ENCODE measurements around the gene CHD5. TPM values are rescaled to one million over a fixed set of nuclear protein-coding genes. Genes with fewer than 3 reads are reported as not detected.

CHD5 gene
- total RNA-seq, 2 experiments from 2014 or later = 0.25 to 0.76 TPM

DNA sequence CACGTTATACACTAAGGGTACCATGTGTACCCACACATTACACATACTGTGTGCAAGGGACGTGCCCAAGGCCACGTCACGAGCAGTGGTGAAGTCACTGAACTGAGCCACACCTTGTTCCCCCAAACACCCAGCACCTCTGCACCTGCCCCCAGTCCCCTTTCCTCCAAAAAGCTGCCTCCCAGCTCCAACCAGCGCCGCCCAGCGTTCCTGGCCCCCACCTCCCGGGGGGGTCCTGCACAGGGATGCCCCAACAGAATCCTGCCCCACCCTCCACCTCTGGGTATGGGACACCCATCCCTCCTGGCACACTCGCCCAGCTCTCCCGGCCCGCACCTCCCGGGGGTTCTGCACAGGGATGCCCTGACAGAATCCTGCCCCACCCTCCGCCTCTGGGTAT is 54.1 kb downstream of the CHD5 start:
- Mint-ChIP-seq H3K27me3 (peaks cover 3% of the 10 kb centered on the region), H3K4me3 (no peak overlapping the region), H3K9me3 (ENCODE audit: low read depth) (no peaks in the 10 kb centered on the region), H3K4me1 (peaks cover 5% of the 10 kb centered on the region), H3K36me3 (ENCODE audit: low read depth) (no peaks in the 10 kb centered on the region), H3K27ac (no peak overlapping the region)
- ATAC-seq = no peak
- no peak for DNase-seq
- ChIA-PET POLR2A (no interaction called here), CTCF (no interaction called here)
- intact Hi-C loops (cut with DNase I, micrococcal nuclease) = no loop called here

DNA sequence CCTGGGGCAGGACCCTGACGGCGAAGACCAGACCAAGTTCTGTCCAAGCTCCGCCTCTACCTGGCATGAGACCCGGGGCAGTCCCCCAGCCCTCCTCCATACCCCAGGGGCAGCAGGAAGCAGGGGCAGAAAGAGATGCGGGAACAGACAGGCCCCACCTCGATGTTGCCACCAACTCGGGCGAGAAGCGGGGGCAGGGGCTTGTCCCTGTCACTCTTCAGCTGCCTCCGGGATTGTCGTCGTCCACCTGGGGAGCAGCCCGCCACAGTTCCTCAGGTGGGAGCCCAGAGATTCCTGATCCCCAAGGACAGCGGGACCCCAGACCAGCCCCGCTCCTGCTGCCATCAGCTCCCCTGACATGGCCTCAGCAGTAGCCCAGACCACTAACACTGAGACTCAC is 54.8 kb downstream of the CHD5 start:
- H3K4me1 Mint-ChIP-seq = peaks cover 5% of the 10 kb centered on the region
- DNase-seq (no peak), ATAC-seq (no peak)
- H3K4me3 Mint-ChIP-seq = no peak overlapping the region
- no peak overlapping the region for H3K27ac Mint-ChIP-seq
- H3K27me3 Mint-ChIP-seq = peaks cover 3% of the 10 kb centered on the region
- CTCF ChIA-PET = no interaction called here
- no peaks in the 10 kb centered on the region for H3K9me3 Mint-ChIP-seq (ENCODE audit: low read depth)
- intact Hi-C loops (cut with DNase I, micrococcal nuclease) = no loop called here
- POLR2A ChIA-PET = no interaction called here
- no peaks in the 10 kb centered on the region for H3K36me3 Mint-ChIP-seq (ENCODE audit: low read depth)

DNA sequence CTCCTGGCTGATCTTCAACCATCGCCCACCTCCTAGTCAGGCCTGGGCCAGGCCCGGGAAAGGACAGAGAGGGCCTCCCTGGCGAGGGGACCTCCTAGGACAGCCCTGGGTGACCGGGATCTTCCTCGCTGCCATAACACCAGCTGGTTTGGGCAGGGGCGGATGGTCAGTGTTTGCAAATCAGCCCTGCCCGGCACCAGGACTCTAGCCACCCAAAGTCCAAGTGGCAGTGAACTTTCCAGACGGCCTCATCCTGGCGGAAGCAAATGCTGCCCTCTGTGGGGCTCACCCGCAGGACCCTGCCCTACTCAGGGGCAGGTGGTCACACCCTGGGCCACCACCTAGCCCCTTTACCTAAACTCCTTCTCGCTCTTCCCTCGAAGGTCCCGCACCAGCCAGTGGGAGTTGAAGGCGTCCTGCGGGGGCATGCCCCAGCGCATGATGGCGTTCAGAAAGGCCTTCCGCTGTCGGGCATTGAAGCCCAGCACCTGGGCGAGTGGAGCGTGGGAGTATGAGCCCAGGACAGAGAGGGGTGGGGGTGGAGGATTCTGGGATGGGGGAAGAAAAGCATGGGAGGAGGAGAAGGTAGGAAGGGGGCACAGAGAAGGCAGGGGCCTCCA is 55.3 kb downstream of the CHD5 start:
- H3K4me3 Mint-ChIP-seq = no peak overlapping the region
- no peak for ATAC-seq
- peaks cover 5% of the 10 kb centered on the region for H3K4me1 Mint-ChIP-seq
- H3K9me3 Mint-ChIP-seq (ENCODE audit: low read depth) = no peaks in the 10 kb centered on the region
- H3K36me3 Mint-ChIP-seq (ENCODE audit: low read depth) = no peaks in the 10 kb centered on the region
- H3K27me3 Mint-ChIP-seq = peaks cover 3% of the 10 kb centered on the region
- H3K27ac Mint-ChIP-seq = no peak overlapping the region
- POLR2A ChIA-PET = no interaction called here
- DNase-seq = no peak
- CTCF ChIA-PET = no interaction called here
- intact Hi-C loops (cut with DNase I, micrococcal nuclease) = no loop called here

DNA sequence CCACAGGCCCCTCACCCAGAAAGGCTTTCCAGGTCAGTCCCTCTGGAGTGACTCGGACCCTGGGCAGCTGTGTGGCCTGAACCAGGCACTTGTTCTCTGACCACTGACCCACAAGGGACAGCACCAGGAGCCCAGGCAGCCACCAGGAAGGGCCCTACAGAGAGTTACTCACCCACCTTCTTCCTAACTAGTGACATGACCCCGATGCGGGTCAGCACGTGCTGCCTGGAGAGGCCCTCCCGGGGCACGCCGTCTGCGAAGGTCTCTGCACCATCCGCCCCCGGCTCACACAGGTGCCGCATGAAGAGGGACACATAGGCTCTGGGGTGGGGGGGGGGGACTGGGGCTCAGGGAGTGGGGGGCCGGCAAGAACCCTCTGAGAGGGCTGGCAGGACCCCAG is 55.8 kb downstream of the CHD5 start:
- Mint-ChIP-seq H3K9me3 (ENCODE audit: low read depth) (no peaks in the 10 kb centered on the region), H3K36me3 (ENCODE audit: low read depth) (no peaks in the 10 kb centered on the region), H3K27me3 (peaks cover 3% of the 10 kb centered on the region), H3K27ac (no peak overlapping the region), H3K4me3 (no peak overlapping the region), H3K4me1 (peaks cover 5% of the 10 kb centered on the region)
- intact Hi-C loops (cut with DNase I, micrococcal nuclease) = no loop called here
- ChIA-PET POLR2A (no interaction called here), CTCF (no interaction called here)
- ATAC-seq (no peak), DNase-seq (no peak)

DNA sequence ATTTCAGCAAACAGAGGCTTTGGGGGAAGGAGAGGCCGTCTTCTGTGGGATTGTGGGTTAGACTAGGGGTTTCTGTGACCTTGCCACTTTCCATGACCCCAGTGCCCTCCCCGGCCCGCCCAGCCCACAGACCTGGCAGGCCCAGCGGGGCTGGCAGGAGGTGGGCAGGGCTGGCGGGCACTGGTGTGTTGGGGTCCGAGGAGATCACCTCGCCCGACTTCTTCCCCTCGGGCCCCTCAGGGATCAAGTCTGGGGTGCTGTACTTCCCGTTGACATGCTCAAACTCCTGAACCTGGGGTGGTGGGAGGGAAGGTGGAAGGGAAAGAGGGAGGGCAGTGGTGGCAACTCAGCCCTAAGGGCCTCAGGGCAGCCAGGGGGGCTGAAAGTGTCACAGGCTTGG is 56.3 kb downstream of the CHD5 start:
- Mint-ChIP-seq H3K4me1 (peaks cover 5% of the 10 kb centered on the region), H3K27me3 (peaks cover 3% of the 10 kb centered on the region), H3K9me3 (ENCODE audit: low read depth) (no peaks in the 10 kb centered on the region), H3K4me3 (no peak overlapping the region), H3K36me3 (ENCODE audit: low read depth) (no peaks in the 10 kb centered on the region), H3K27ac (no peak overlapping the region)
- CTCF ChIA-PET = no interaction called here
- no peak for ATAC-seq
- no peak for DNase-seq
- intact Hi-C loops (cut with DNase I, micrococcal nuclease) = no loop called here
- POLR2A ChIA-PET = no interaction called here

DNA sequence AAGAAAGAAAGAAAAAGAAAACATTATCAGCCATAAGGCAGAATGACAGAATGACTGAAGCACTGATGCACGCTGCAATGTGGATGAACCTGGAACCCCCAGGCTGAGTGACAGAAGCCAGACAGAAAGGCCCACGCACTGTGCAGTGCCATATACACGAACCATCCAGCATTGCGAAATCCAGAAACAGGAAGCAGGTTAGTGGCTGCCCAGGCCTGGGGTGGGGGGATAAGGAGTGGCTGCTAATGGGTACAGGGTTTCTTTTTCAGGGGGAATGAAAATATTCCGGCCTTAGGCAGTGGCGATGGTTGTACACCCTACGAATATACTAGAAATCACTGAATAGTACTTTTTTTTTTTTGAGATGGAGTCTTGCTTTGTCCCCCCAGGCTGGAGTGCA is 57.0 kb downstream of the CHD5 start:
- DNase-seq (no peak), ATAC-seq (no peak)
- Mint-ChIP-seq H3K4me1 (peaks cover 5% of the 10 kb centered on the region), H3K4me3 (no peak overlapping the region), H3K36me3 (ENCODE audit: low read depth) (no peaks in the 10 kb centered on the region), H3K27ac (no peak overlapping the region), H3K9me3 (ENCODE audit: low read depth) (no peaks in the 10 kb centered on the region), H3K27me3 (peaks cover 3% of the 10 kb centered on the region)
- intact Hi-C loops (cut with DNase I, micrococcal nuclease) = no loop called here
- ChIA-PET POLR2A (no interaction called here), CTCF (no interaction called here)

DNA sequence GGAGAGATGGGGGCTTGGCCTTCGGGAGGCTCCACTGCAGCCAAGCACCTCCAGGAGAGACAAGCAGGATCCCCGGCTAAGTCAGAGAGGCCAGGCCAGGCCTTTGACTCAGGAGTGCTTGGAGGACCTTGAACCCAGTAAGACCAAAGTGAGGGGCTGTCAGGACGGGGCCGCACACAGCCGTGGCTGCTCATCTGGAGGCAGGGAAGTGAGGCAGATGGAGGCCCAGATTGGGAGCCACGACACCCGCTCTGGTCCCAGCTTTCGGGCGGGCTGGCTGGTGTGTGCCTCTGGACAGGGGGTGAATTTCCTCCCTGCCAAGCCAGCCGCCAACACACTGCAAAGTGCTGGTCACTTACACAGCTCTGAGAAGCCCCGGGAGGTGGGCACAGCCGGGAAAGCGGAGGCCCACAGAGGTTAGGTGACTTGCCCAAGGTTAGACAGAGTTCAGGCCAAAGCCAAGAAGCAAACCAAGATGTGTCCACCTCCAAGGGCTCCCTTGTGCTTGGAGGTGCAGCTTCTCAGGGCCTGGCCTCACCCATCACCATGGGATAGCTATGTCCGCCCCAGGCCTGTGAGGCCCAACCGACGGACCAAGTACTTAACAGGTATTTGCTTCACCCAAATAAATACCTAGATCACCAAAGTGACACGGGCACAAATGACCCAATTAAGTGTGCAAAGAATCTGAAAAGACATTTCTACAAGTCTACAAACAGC is 58.3 kb downstream of the CHD5 start:
- no peak for ATAC-seq
- CTCF ChIA-PET = no interaction called here
- Mint-ChIP-seq H3K36me3 (ENCODE audit: low read depth) (no peaks in the 10 kb centered on the region), H3K27ac (no peak overlapping the region), H3K4me3 (no peak overlapping the region), H3K4me1 (peaks cover 2% of the 10 kb centered on the region), H3K9me3 (ENCODE audit: low read depth) (peaks cover 7% of the 10 kb centered on the region), H3K27me3 (peaks cover 2% of the 10 kb centered on the region)
- POLR2A ChIA-PET = no interaction called here
- intact Hi-C loops (cut with DNase I, micrococcal nuclease) = no loop called here
- DNase-seq = no peak

DNA sequence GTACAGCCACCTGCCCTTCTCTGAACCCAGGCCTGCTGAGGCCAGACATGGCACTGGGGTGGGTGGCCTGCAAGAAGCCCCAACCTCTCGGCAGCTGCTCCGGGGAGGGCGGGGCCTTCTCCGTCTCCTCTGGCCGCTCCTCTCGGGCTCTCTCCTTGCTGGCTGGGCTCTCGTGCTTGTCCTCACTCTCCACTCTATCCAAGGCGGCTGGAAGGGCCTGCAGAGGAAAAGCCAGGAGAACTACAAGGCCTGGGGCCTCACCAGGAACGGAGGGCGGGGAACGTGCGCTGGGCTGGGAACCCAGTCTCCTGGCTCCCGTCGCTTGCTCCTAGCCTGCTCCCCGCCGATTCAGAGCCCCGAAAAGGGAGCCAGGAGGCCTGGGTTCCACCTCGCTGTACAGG is 59.1 kb downstream of the CHD5 start:
- Mint-ChIP-seq H3K27ac (no peak overlapping the region), H3K36me3 (ENCODE audit: low read depth) (no peaks in the 10 kb centered on the region), H3K9me3 (ENCODE audit: low read depth) (peaks cover 8% of the 10 kb centered on the region), H3K4me1 (no peaks in the 10 kb centered on the region), H3K4me3 (no peak overlapping the region), H3K27me3 (no peaks in the 10 kb centered on the region)
- ATAC-seq (no peak), DNase-seq (no peak)
- ChIA-PET POLR2A (no interaction called here), CTCF (interaction anchor here (0.7 kb wide), 1 partner anchor 20 kb away, joined by 3 read pairs; no protein-coding TSS in a partner anchor)
- intact Hi-C loops (cut with DNase I, micrococcal nuclease) = no loop called here

DNA sequence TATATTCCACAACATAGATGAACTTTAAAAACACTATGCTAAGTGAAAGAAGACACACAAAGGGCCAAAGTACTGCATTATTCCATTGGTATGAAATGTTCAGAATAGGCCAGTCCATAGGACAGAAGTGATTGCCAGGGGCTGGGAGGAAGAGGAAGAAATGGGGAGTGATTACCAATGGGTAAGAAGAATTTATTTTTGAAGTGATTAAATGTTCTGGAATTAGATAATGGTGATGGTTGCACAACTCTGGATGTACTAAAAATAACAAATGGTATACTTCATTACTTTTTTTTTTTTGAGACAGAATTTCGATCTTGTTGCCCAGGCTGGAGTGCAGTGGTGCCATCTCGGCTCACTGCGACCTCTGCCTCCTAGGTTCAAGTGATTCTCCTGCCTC is 61.7 kb downstream of the CHD5 start:
- Mint-ChIP-seq H3K4me1 (no peaks in the 10 kb centered on the region), H3K27me3 (no peaks in the 10 kb centered on the region), H3K27ac (no peak overlapping the region), H3K9me3 (ENCODE audit: low read depth) (peaks cover 8% of the 10 kb centered on the region), H3K36me3 (ENCODE audit: low read depth) (no peaks in the 10 kb centered on the region), H3K4me3 (no peak overlapping the region)
- intact Hi-C loops (cut with DNase I, micrococcal nuclease) = no loop called here
- CTCF ChIA-PET = interaction anchor here (1.4 kb wide), 1 partner anchor 23 kb away, joined by 3 read pairs; no protein-coding TSS in a partner anchor
- no peak for DNase-seq
- no peak for ATAC-seq
- POLR2A ChIA-PET = no interaction called here

DNA sequence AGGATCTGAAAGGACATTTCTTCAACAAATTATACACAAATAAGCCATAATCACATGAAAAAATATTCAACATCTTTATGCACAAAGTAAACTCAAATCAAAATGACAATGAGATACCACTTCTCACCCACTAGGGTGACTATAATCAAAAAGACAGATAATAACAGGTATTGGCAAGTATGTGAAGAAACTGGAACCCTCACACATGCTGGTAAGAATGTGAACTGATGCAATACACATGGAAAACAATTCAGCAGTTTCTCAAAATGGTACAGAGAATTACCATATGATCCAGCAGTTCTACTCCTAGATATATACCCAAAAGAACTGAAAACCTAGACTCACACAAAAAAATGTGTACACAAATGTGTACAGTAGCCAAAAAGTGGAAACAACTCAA is 62.5 kb downstream of the CHD5 start:
- Mint-ChIP-seq H3K36me3 (ENCODE audit: low read depth) (no peaks in the 10 kb centered on the region), H3K27ac (no peak overlapping the region), H3K9me3 (ENCODE audit: low read depth) (peaks cover 8% of the 10 kb centered on the region), H3K4me3 (no peak overlapping the region), H3K4me1 (no peaks in the 10 kb centered on the region), H3K27me3 (no peaks in the 10 kb centered on the region)
- ChIA-PET CTCF (interaction anchor here (2.3 kb wide), 1 partner anchor 87 kb away, joined by 6 read pairs; no protein-coding TSS in a partner anchor), POLR2A (no interaction called here)
- intact Hi-C loops (cut with DNase I, micrococcal nuclease) = no loop called here
- DNase-seq (no peak), ATAC-seq (no peak)

DNA sequence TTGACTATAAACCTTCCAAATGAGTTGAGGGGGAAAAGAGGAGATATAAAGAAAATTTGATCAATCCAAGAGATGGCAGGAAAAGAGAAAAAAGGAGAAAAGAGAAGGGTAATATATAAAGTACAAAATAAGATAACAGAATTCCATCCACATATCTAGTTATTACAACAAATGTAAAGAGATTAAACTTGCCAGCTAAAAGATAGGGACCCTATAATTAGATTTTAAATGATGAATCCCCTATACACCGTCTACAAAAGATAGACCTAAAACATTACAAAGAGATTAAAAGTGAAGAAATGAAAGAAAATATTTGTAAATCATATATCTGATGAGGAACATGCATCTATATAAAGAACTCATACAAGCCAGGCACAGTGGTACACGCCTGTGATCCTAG is 63.1 kb downstream of the CHD5 start:
- ATAC-seq = no peak
- DNase-seq = no peak
- POLR2A ChIA-PET = no interaction called here
- peaks cover 8% of the 10 kb centered on the region for H3K9me3 Mint-ChIP-seq (ENCODE audit: low read depth)
- no peaks in the 10 kb centered on the region for H3K4me1 Mint-ChIP-seq
- CTCF ChIA-PET = interaction anchor here (2.3 kb wide), 1 partner anchor 87 kb away, joined by 6 read pairs; no protein-coding TSS in a partner anchor
- no peaks in the 10 kb centered on the region for H3K36me3 Mint-ChIP-seq (ENCODE audit: low read depth)
- peaks cover under 1% of the 10 kb centered on the region for H3K27me3 Mint-ChIP-seq
- intact Hi-C loops (cut with DNase I, micrococcal nuclease) = no loop called here
- H3K27ac Mint-ChIP-seq = no peak overlapping the region
- no peak overlapping the region for H3K4me3 Mint-ChIP-seq

DNA sequence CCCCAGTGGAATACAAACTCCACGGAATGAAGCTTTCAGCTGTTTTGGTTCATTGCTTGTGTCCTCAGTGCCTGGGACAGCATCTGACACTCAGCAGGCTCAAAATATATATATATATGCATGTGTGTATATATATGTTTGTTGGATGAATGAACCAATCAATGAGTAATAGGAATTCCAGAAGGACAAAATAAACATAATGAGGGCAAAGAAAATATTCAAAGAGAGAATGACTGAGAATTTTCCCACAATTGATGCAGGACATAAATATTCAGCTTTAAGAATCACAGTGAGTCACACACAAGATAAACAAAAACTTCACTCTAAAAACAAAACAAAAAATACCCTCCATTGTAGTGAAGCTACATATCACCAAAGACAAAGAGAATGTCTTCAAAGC is 64.0 kb downstream of the CHD5 start:
- no peaks in the 10 kb centered on the region for H3K4me1 Mint-ChIP-seq
- H3K27ac Mint-ChIP-seq = no peak overlapping the region
- ATAC-seq (no peak), DNase-seq (no peak)
- H3K9me3 Mint-ChIP-seq (ENCODE audit: low read depth) = peaks cover 8% of the 10 kb centered on the region
- H3K4me3 Mint-ChIP-seq = no peak overlapping the region
- peaks cover 2% of the 10 kb centered on the region for H3K27me3 Mint-ChIP-seq
- no peaks in the 10 kb centered on the region for H3K36me3 Mint-ChIP-seq (ENCODE audit: low read depth)
- ChIA-PET POLR2A (no interaction called here), CTCF (interaction anchor here (0.8 to 2.3 kb wide), 3 partner anchors 21 to 88 kb away, joined by 3 to 6 read pairs (median 3); no protein-coding TSS in a partner anchor)
- intact Hi-C loops (cut with DNase I, micrococcal nuclease) = no loop called here
